GM06990 (cell line): Measurements from ENCODE around the gene INSYN2A.

Experiments
- DNase-seq: peaks from one replicate; pipeline ENCODE4 v3.0.0-alpha.2; 2011; ENCODE audit not compliant: insufficient read length; ENCODE audit errors: extremely low read depth
- H3K27me3 ChIP-seq: replicated peaks from 2 replicates; pipeline ENCODE4 v1.6.0; 2011; ENCODE audit warnings: low read length; ENCODE audit not compliant: control insufficient read depth, insufficient read depth
- H3K36me3 ChIP-seq: 2 replicates; pipeline ENCODE4 v1.5.1; 2011; ENCODE audit warnings: low read length; ENCODE audit not compliant: control insufficient read depth, insufficient read depth
- H3K4me3 ChIP-seq: replicated peaks from 2 replicates; pipeline ENCODE4 v1.5.1; 2011; ENCODE audit warnings: low read depth, mild to moderate bottlenecking, control low read depth, low read length
- TF ChIP-seq, protein P1 (sequence below): IDR thresholded peaks from 2 replicates; pipeline ENCODE4 v1.5.1; 2011; ENCODE audit warnings: low read length, control low read depth, mild to moderate bottlenecking, inconsistent platforms; ENCODE audit not compliant: insufficient read depth, poor library complexity, severe bottlenecking

The INSYN2A gene, protein sequence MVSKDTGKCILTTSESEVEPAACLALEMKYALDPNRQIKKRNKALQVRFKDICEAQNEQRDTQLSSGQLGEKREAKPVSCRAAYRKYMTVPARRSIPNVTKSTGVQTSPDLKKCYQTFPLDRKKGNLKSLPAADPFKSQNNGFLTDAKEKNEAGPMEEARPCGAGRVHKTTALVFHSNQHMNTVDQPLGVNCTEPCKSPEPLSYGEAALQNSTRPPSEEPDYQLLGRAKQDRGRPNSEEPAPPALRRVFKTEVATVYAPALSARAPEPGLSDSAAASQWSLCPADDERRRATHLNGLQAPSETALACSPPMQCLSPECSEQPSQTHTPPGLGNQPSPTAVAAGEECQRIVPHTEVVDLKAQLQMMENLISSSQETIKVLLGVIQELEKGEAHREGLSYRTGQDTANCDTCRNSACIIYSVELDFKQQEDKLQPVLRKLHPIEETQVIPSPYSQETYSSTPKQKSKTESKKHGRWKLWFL

DNA sequence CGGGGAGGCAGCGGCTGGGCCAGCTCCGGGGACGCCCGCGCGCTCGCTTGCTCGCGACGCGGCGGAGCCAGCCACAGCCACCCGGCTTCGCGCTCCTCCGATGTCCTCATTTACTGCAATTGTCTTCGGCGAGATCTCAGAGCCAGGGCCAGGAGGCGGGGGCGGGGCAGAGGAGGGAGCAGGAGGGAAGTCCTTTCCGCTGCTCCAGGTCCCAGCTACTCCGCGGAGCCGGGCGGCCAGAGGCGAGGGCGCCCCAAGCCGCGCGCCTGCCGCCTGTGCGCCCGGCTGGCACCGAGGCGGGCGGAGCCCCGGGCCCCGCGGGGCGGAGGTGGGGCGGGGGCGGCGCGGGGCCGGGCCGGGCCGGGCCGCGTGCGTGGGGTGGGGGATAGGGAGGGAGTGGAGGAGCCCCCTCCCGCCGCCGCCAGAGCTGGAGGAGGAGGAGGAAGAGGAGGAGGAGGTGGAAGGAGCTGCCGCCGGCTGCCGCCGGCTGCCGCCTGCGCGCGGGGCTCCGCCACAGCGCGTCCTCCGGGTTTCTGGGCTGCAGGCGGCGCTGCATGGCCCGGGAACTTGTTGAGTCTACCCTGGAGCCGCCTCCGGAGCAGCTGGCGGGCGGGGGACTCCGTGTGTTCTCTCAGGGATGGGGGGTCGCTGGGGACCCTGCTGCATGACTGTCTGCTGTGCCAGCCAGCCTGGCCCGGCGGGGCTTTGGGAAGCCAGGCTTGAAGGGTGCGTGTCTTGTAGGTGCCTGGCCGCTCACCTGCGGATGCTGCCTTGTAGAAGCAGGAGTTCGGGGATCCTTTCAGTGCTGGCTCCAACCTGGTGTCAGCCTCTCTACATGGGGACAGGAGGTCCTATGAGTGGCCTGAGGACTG, at the start of gene INSYN2A:
Gene INSYN2A, minus strand, starts transcription at position 310 of the 872 bp plus-strand sequence. CDS start 20,196 bp downstream, outside the sequence.
- no peak for DNase-seq
- Histone ChIP-seq H3K36me3 (no peaks in the 10 kb centered on the region), H3K4me3 (no peak within 1 kb of the TSS), H3K27me3 (no peaks in the 10 kb centered on the region)
- TF ChIP-seq, protein P1, sequence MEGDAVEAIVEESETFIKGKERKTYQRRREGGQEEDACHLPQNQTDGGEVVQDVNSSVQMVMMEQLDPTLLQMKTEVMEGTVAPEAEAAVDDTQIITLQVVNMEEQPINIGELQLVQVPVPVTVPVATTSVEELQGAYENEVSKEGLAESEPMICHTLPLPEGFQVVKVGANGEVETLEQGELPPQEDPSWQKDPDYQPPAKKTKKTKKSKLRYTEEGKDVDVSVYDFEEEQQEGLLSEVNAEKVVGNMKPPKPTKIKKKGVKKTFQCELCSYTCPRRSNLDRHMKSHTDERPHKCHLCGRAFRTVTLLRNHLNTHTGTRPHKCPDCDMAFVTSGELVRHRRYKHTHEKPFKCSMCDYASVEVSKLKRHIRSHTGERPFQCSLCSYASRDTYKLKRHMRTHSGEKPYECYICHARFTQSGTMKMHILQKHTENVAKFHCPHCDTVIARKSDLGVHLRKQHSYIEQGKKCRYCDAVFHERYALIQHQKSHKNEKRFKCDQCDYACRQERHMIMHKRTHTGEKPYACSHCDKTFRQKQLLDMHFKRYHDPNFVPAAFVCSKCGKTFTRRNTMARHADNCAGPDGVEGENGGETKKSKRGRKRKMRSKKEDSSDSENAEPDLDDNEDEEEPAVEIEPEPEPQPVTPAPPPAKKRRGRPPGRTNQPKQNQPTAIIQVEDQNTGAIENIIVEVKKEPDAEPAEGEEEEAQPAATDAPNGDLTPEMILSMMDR: no peak

DNA sequence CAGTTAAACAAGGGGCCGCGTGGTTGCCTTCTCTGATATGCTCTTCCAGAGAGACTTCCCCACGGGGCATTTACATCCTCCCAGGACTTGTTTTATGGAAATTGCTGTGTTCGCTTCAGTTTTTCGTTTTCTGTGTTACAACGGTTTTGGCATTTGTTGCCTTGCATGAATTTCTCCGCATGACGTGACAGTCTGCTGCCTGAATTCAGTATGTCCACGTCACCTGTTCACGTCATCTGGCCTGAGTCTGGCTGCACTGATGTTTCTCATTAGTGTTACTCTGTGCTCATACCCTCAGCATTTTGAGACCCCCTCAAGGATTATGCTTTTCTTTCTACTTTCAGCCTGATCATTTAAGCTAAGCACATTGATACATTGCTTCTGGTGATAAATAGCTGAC, 49.1 kb upstream of the INSYN2A start:
- TF ChIP-seq, protein P1: no peak
- no peak for DNase-seq
- Histone ChIP-seq H3K27me3 (no peaks in the 10 kb centered on the region), H3K36me3 (no peaks in the 10 kb centered on the region), H3K4me3 (no peak overlapping the region)

DNA sequence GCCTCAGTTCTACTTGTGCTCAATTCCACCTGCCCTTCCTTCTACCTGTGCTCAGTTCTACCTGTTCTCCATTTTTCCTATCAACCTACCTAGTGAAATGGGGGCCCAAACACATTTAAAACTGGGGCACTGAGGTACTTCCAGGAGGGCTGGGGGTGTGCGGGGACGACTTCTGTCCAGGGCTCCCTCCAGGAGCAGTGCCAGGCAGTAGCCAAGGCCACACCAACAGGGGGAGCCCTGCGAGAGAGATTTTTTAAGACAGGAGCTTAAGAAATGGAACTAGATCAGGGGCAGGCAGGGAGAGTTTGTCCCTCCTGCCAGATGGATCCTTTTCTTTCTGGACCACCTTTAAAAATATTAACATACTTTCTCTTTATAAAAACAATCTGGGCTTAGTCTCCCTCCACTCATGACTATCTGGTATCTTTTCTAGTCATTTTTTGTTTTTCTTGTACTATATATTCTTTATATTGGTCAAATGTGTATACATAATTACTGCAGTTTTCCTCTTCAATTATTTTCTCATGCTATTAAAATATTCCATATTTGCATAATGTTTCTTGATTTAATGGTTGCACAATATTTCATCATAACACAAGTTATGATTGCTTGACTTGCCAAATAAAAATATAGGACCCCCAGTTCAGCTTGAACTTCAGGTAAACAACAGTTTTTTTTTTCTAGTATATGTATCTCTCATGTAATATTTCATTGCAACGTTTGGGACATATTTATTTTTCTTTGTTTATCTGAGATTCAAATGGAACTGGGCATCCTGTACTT, 47.3 kb upstream of the INSYN2A start:
- TF ChIP-seq, protein P1: no peak
- no peaks in the 10 kb centered on the region for H3K36me3 ChIP-seq
- no peak for DNase-seq
- no peak overlapping the region for H3K4me3 ChIP-seq
- H3K27me3 ChIP-seq: no peaks in the 10 kb centered on the region

DNA sequence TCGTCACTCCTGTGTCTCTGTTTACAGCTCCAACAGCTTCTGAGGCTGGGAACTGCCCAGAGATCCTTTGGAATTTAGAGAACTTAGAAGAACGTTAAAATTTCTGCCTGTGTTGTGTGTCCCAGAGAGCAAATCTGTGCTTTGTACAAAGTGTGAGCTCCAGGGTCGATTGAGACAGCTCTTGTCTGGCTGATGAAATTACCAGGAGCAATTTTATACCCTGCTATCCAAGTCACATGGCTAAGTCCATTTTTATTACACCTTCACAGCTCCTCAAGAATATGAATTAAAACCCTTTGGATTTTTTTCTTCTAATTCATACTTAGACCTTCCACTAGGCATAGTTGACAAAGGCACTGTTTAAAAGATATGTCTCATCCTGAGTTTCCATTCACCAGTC, 46.5 kb upstream of the INSYN2A start:
- Histone ChIP-seq H3K36me3 (no peaks in the 10 kb centered on the region), H3K27me3 (no peaks in the 10 kb centered on the region), H3K4me3 (no peak overlapping the region)
- TF ChIP-seq, protein P1: no peak
- DNase-seq: no peak

DNA sequence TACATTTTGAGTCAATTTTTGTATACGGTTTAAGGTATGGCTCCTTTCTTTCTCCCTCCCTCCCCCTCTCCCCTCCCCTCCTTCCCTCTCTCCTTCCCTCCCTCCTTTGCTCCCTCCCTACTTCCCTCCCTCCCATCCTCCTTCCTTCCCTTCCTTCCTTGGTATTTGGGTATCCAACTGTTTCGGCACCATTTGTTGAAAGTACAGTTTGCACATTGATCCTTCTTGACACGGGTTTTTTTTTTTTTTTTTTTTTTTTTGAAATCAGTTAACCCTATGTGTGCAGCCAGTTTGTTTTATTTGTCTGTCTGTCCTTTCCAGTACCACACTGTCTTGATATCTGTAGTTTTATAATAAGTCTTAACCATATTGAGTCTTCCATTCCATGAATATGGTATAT, 39.9 kb upstream of the INSYN2A start:
- H3K4me3 ChIP-seq: no peak overlapping the region
- DNase-seq: no peak
- no peaks in the 10 kb centered on the region for H3K27me3 ChIP-seq
- TF ChIP-seq, protein P1: no peak
- no peaks in the 10 kb centered on the region for H3K36me3 ChIP-seq
